Caco-2 (cell line): Measurements from ENCODE around the gene IMMP2L. TPM values are rescaled to one million over a fixed set of nuclear protein-coding genes. Genes with fewer than 3 reads are reported as not detected.

Source experiments
- BruUV-seq: library from RNA; stranded (reverse); fragments of 400-500 nt; replicated peaks from 2 replicates; lab custom pipeline; 2021; lab: Mats Ljungman, UMichigan
- CTCF ChIA-PET: fragments of 300-600 bp; sonication (Branson Sonifier 250); formaldehyde crosslinking; loops from one replicate; lab custom pipeline; 2022; ENCODE audit warnings: antibody characterized with exemption; lab: Charles Lee
- POLR2A ChIA-PET: fragments of 300-600 bp; sonication (Branson Sonifier 250); formaldehyde crosslinking; loops from one replicate; lab custom pipeline; 2022; ENCODE audit warnings: antibody characterized with exemption; lab: Charles Lee
- DNase-seq, 2 experiments: peaks; one replicate each; pipeline versions ENCODE4 v3.0.0 to v3.0.0-alpha.2; 2020 to 2022
- H3K27me3 ChIP-seq: replicated peaks from 2 replicates; pipeline ENCODE4 v1.6.0; 2011; ENCODE audit warnings: low read length; ENCODE audit not compliant: control insufficient read depth, insufficient read depth
- H3K36me3 ChIP-seq: 2 replicates; pipeline ENCODE4 v1.5.1; 2011; ENCODE audit warnings: low read length; ENCODE audit not compliant: control insufficient read depth, insufficient read depth
- H3K4me1 ChIP-seq: fragments of 250-450 bp; sonication (Bioruptor Pico); 2 replicates; pipeline ENCODE4 v1.5.1; 2020; ENCODE audit warnings: mild to moderate bottlenecking
- H3K4me3 ChIP-seq: 2 replicates; pipeline ENCODE4 v1.5.1; 2011; ENCODE audit warnings: low read depth, mild to moderate bottlenecking, control low read depth, low read length
- H3K9me3 ChIP-seq: fragments of 250-450 bp; sonication (Bioruptor Pico); 2 replicates; pipeline ENCODE4 v1.5.1; 2020; ENCODE audit warnings: mild to moderate bottlenecking, moderate library complexity
- H3K27ac Mint-ChIP-seq: one replicate; pipeline ENCODE4 v1.8.0; 2022; ENCODE audit warnings: mixed read lengths; ENCODE audit not compliant: unreplicated experiment
- H3K27me3 Mint-ChIP-seq: one replicate; pipeline ENCODE4 v1.8.0; 2022; ENCODE audit warnings: mixed read lengths; ENCODE audit not compliant: insufficient read depth, unreplicated experiment
- H3K36me3 Mint-ChIP-seq: one replicate; pipeline ENCODE4 v1.8.0; 2022; ENCODE audit warnings: mild to moderate bottlenecking, mixed read lengths; ENCODE audit not compliant: insufficient read depth, unreplicated experiment
- H3K4me1 Mint-ChIP-seq: one replicate; pipeline ENCODE4 v1.8.0; 2022; ENCODE audit warnings: low read depth, mixed read lengths; ENCODE audit not compliant: unreplicated experiment
- H3K4me3 Mint-ChIP-seq: one replicate; pipeline ENCODE4 v1.8.0; 2022; ENCODE audit warnings: mild to moderate bottlenecking, moderate library complexity, mixed read lengths; ENCODE audit not compliant: unreplicated experiment
- H3K9me3 Mint-ChIP-seq: one replicate; pipeline ENCODE4 v1.8.0; 2022; ENCODE audit warnings: mixed read lengths; ENCODE audit not compliant: unreplicated experiment
- CTCF ChIP-seq, 2 experiments: fragments of 200-600 bp in 1 of 2; IDR thresholded peaks; 1 replicate in 1 of 2; 2 replicates in 1 of 2; pipeline versions ENCODE4 v1.5.1 to v1.8.0; 2011 to 2022; ENCODE audit warnings: antibody characterized with exemption in 1 of 2, control low read depth in 1 of 2, inconsistent platforms in 1 of 2, low read depth in 1 of 2, low read length in 1 of 2, mild to moderate bottlenecking in 1 of 2, moderate library complexity in 1 of 2; ENCODE audit not compliant: insufficient read depth in 1 of 2, severe bottlenecking in 1 of 2, unreplicated experiment in 1 of 2
- intact Hi-C: fragments of 100-400 bp; cut with micrococcal nuclease; formaldehyde crosslinking; loops from one replicate; pipeline ENCODE4 v1.10.0; 2022; ENCODE audit not compliant: unreplicated experiment
- total RNA-seq: library from RNA; stranded (reverse); gene quantifications from 2 replicates; pipeline ENCODE4 v1.2.3, GENCODE V29; 2022

The IMMP2L gene
- total RNA-seq, 1 experiment from 2014 or later: 9.5 TPM

DNA sequence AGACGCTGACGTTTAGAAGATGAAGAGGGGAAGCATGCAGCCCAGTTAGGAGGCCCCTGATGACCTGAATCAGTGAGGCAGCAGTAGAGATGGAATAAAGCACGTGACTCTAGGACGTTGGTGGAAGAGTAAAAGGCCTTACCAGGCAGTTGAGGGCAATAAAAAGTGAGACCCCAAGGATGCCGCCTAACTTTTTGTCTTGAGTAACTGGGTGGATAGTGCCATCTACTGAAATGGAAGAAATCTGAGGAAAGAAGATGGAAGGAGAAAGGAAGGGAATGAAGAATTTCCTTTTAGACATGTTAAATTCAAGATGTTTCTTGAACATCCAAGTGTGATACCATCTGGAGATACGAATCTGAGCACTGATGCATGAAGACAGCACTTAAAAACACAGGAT is 691.4 kb downstream of the IMMP2L start:
- no peaks in the 10 kb centered on the region for H3K27me3 ChIP-seq
- Mint-ChIP-seq H3K4me3 (no peak overlapping the region), H3K27ac (no peak overlapping the region), H3K9me3 (no peaks in the 10 kb centered on the region), H3K36me3 (no peaks in the 10 kb centered on the region), H3K27me3 (no peaks in the 10 kb centered on the region), H3K4me1 (no peaks in the 10 kb centered on the region)
- no peak overlapping the region for H3K4me3 ChIP-seq
- no peak for DNase-seq
- no TSS peak for BruUV-seq
- CTCF ChIA-PET: no interaction called here
- no peak for TF ChIP-seq CTCF (IDR thresholded peaks at IDR 0.05; ENCODE audit: insufficient read depth in 1 of 2, low read depth in 1 of 2, low read length in 1 of 2, severe bottlenecking in 1 of 2, unreplicated experiment in 1 of 2)
- H3K4me1 ChIP-seq: no peaks in the 10 kb centered on the region
- no peaks in the 10 kb centered on the region for H3K36me3 ChIP-seq
- POLR2A ChIA-PET: no interaction called here
- H3K9me3 ChIP-seq: no peaks in the 10 kb centered on the region
- intact Hi-C loops: no loop called here

DNA sequence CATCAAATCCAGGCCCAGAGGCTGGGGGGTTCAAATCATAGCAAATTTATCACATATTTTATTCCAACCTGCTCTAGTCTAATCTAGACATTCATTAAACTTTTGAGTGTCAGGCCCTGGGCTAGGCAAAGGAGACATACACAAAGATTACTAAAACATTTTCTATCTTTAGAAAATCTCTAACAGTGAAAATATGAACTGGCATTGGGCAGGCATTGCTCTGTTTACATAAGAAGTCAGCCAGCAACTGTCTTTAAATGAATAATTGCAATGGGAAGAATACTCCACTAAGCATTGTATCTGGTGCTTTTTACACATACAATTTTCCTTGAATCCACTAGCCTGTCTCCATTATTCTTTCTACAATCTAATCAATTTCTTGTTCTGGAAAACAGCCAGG is 693.8 kb downstream of the IMMP2L start:
- no peaks in the 10 kb centered on the region for H3K9me3 Mint-ChIP-seq

GRCh38 chr7:110867771-110868170 is 694.5 kb downstream of the IMMP2L start:
- intact Hi-C loops: no loop called here

More for the DNA sequence above, 693.8 kb downstream of the IMMP2L start:
- no peaks in the 10 kb centered on the region for H3K27me3 ChIP-seq
- BruUV-seq: no TSS peak
- Mint-ChIP-seq H3K36me3 (no peaks in the 10 kb centered on the region), H3K27me3 (no peaks in the 10 kb centered on the region), H3K4me1 (no peaks in the 10 kb centered on the region), H3K27ac (no peak overlapping the region), H3K4me3 (no peak overlapping the region)
- no peaks in the 10 kb centered on the region; the same call in 1 of the 2 replicates for H3K9me3 ChIP-seq
- H3K36me3 ChIP-seq: no peaks in the 10 kb centered on the region
- TF ChIP-seq CTCF (IDR thresholded peaks at IDR 0.05; ENCODE audit: insufficient read depth in 1 of 2, low read depth in 1 of 2, low read length in 1 of 2, severe bottlenecking in 1 of 2, unreplicated experiment in 1 of 2): no peak
- intact Hi-C loops: no loop called here
- POLR2A ChIA-PET: no interaction called here
- H3K4me3 ChIP-seq: no peak overlapping the region
- H3K4me1 ChIP-seq: no peaks in the 10 kb centered on the region
- DNase-seq: no peak
- CTCF ChIA-PET: no interaction called here

More at GRCh38 chr7:110867771-110868170, 694.5 kb downstream of the IMMP2L start:
- no peak overlapping the region for H3K4me3 ChIP-seq
- no peak for DNase-seq
- no peak for TF ChIP-seq CTCF (IDR thresholded peaks at IDR 0.05; ENCODE audit: insufficient read depth in 1 of 2, low read depth in 1 of 2, low read length in 1 of 2, severe bottlenecking in 1 of 2, unreplicated experiment in 1 of 2)
- no TSS peak for BruUV-seq
- CTCF ChIA-PET: no interaction called here
- Mint-ChIP-seq H3K4me1 (no peaks in the 10 kb centered on the region), H3K9me3 (no peaks in the 10 kb centered on the region), H3K27me3 (no peaks in the 10 kb centered on the region), H3K4me3 (no peak overlapping the region), H3K36me3 (no peaks in the 10 kb centered on the region), H3K27ac (no peak overlapping the region)
- H3K4me1 ChIP-seq: no peaks in the 10 kb centered on the region
- no peaks in the 10 kb centered on the region; the same call in 1 of the 2 replicates for H3K9me3 ChIP-seq
- no peaks in the 10 kb centered on the region for H3K27me3 ChIP-seq
- no peaks in the 10 kb centered on the region for H3K36me3 ChIP-seq
- POLR2A ChIA-PET: no interaction called here
